ENCODE data around the gene IGDCC3.

DNA sequence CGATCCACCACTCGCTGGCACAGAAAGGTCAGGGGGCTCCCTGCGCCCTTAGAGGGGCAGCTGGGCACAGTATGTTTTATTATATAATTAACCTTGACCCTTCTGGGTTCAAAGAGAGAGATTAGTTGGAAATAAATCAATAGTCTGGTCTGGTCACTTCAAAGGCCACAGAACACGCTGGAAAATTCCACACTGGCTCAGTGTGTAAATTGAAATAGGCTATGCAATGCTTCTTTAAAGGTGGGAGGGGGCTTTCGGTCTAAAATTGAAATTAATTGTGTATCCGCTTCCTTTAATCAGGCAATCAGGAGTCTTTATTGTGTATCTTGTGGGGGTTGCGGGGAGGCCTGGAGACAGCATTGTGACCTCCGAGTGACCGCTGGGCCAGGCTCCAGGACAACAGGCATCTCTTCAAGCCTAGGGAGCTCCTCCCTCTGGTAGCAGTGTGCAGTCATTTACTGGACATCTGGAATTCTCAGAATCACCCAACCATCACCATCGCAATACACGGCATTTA, 65.3 kb downstream of the IGDCC3 start:
- TF ChIP-seq, protein P1, sequence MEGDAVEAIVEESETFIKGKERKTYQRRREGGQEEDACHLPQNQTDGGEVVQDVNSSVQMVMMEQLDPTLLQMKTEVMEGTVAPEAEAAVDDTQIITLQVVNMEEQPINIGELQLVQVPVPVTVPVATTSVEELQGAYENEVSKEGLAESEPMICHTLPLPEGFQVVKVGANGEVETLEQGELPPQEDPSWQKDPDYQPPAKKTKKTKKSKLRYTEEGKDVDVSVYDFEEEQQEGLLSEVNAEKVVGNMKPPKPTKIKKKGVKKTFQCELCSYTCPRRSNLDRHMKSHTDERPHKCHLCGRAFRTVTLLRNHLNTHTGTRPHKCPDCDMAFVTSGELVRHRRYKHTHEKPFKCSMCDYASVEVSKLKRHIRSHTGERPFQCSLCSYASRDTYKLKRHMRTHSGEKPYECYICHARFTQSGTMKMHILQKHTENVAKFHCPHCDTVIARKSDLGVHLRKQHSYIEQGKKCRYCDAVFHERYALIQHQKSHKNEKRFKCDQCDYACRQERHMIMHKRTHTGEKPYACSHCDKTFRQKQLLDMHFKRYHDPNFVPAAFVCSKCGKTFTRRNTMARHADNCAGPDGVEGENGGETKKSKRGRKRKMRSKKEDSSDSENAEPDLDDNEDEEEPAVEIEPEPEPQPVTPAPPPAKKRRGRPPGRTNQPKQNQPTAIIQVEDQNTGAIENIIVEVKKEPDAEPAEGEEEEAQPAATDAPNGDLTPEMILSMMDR (IDR thresholded peaks at IDR 0.05; ENCODE audit: borderline replicate concordance, extremely low read depth, low read length, poor library complexity, severe bottlenecking) = no peak
- TF ChIP-seq EZH2 (IDR thresholded peaks at IDR 0.05; ENCODE audit: borderline replicate concordance, low read depth, low read length, severe bottlenecking) = no peak
